GM23248 (cell line): ENCODE data around the gene RAB4B. TPM values are rescaled to one million over a fixed set of nuclear protein-coding genes. Genes with fewer than 3 reads are reported as not detected.

Experiments
- DNase-seq: peaks from one replicate; pipeline ENCODE4 v3.0.0-alpha.2; 2015
- H2AFZ ChIP-seq: fragments of 200-600 bp; sonication (generic); 2 replicates; pipeline ENCODE4 v1.6.1; 2016; ENCODE audit warnings: antibody characterized with exemption
- H3F3A ChIP-seq: fragments of 200-600 bp; sonication (generic); 2 replicates; pipeline ENCODE4 v1.6.1; 2016; ENCODE audit warnings: mild to moderate bottlenecking, antibody characterized with exemption, mixed run types; ENCODE audit not compliant: insufficient read depth
- H3K27ac ChIP-seq: fragments of 200-600 bp; sonication (generic); 2 replicates; pipeline ENCODE4 v1.5.1; 2016; ENCODE audit warnings: mild to moderate bottlenecking
- H3K27me3 ChIP-seq: fragments of 200-600 bp; sonication (generic); replicated peaks from 2 replicates; pipeline ENCODE4 v1.6.1; 2016; ENCODE audit warnings: mild to moderate bottlenecking; ENCODE audit not compliant: insufficient read depth
- H3K36me3 ChIP-seq: fragments of 200-600 bp; sonication (generic); 2 replicates; pipeline ENCODE4 v1.6.1; 2016; ENCODE audit warnings: low read depth, mild to moderate bottlenecking
- H3K4me1 ChIP-seq: fragments of 200-600 bp; sonication (generic); 2 replicates; pipeline ENCODE4 v1.6.1; 2016; ENCODE audit warnings: mild to moderate bottlenecking; ENCODE audit not compliant: insufficient read depth
- H3K4me2 ChIP-seq: fragments of 200-600 bp; sonication (generic); one replicate; pipeline ENCODE4 v1.6.1; 2016; ENCODE audit warnings: mild to moderate bottlenecking; ENCODE audit not compliant: unreplicated experiment
- H3K4me3 ChIP-seq: fragments of 200-600 bp; sonication (generic); 2 replicates; pipeline ENCODE4 v1.5.1; 2016; ENCODE audit warnings: mild to moderate bottlenecking
- H3K79me2 ChIP-seq: fragments of 200-600 bp; sonication (generic); 2 replicates; pipeline ENCODE4 v1.6.1; 2016; ENCODE audit warnings: mild to moderate bottlenecking; ENCODE audit not compliant: insufficient read depth
- H3K9ac ChIP-seq: fragments of 200-600 bp; sonication (generic); 2 replicates; pipeline ENCODE4 v1.6.1; 2016; ENCODE audit warnings: mild to moderate bottlenecking
- H3K9me2 ChIP-seq: fragments of 200-600 bp; sonication (generic); 2 replicates; pipeline ENCODE4 v1.6.1; 2016; ENCODE audit warnings: mixed run types, mild to moderate bottlenecking, moderate library complexity; ENCODE audit not compliant: insufficient read depth
- H3K9me3 ChIP-seq: fragments of 200-600 bp; sonication (generic); one replicate; pipeline ENCODE4 v1.6.1; 2017; ENCODE audit warnings: low read depth
- H4K20me1 ChIP-seq: fragments of 200-600 bp; sonication (generic); 2 replicates; pipeline ENCODE4 v1.6.0; 2016; ENCODE audit not compliant: insufficient read depth
- EZH2 ChIP-seq: fragments of 200-600 bp; sonication (generic); IDR thresholded peaks from 2 replicates; pipeline ENCODE4 v1.6.1; 2018; ENCODE audit warnings: antibody characterized with exemption, mild to moderate bottlenecking; ENCODE audit not compliant: insufficient read depth, poor library complexity, severe bottlenecking
- EZH2phosphoT487 ChIP-seq: fragments of 200-600 bp; sonication (generic); IDR thresholded peaks from 2 replicates; pipeline ENCODE4 v1.6.1; 2018; ENCODE audit warnings: antibody characterized with exemption, moderate library complexity, mild to moderate bottlenecking, low read depth; ENCODE audit not compliant: insufficient read depth
- WGBS, 2 experiments: methylation state at CpG; one replicate each; pipeline ENCODE4 v1.1.6; 2015 to 2017; ENCODE audit warnings: low lambda C conversion rate in 2 of 2, low coverage in 1 of 2; ENCODE audit errors: missing lambda C conversion rate in 2 of 2; 5-methylcytosine and 5-hydroxymethylcytosine counted together
- in situ Hi-C: fragments of 300-500 bp; cut with MboI; formaldehyde crosslinking; loops from 2 replicates; pipeline ENCODE4 v1.15.0; 2020
- polyA plus RNA-seq: library from polyadenylated mRNA; unstranded; fragments of >200 nt; fragmentation: Nextera tagmentation; extraction: Ambion mirVana; gene quantifications from 2 replicates; pipeline ENCODE4 v1.2.1, GENCODE V29; 2016
- total RNA-seq: library from RNA; depleted of rRNA; stranded (reverse); fragments of >200 nt; shearing (Covaris generic); gene quantifications from 2 replicates; pipeline ENCODE4 v1.2.3, GENCODE V29; 2014

Gene RAB4B
- total and polyA plus RNA-seq, 2 experiments from 2014 or later = 23.2 to 25.6 TPM

GRCh38 chr19:40739871-40740703 is 38.0 kb upstream of the RAB4B start:
- peak overlapping the region; percentile 84 for H3K9ac ChIP-seq
- DNase-seq = peak; percentile 69
- 34 to 41% methylated on average over 16 of the region's 16 CpGs for WGBS, 2 experiments
- no peaks in the 10 kb centered on the region; the same call in none of the 2 replicates for H3K36me3 ChIP-seq
- no peaks in the 10 kb centered on the region for H3K79me2 ChIP-seq
- H4K20me1 ChIP-seq = no peaks in the 10 kb centered on the region
- H3K27ac ChIP-seq = peak overlapping the region; percentile 96
- peaks cover 17% of the 10 kb centered on the region for H3K4me1 ChIP-seq
- no peak for TF ChIP-seq EZH2
- TF ChIP-seq EZH2phosphoT487 = no peak
- H3K9me3 ChIP-seq = no peaks in the 10 kb centered on the region
- no peak overlapping the region for H2AFZ ChIP-seq
- no peaks in the 10 kb centered on the region for H3K9me2 ChIP-seq
- no peak overlapping the region for H3K4me3 ChIP-seq
- peaks cover 31% of the 10 kb centered on the region for H3F3A ChIP-seq
- no peaks in the 10 kb centered on the region for H3K27me3 ChIP-seq
- H3K4me2 ChIP-seq = no peak overlapping the region
- in situ Hi-C loops = no loop called here

DNA sequence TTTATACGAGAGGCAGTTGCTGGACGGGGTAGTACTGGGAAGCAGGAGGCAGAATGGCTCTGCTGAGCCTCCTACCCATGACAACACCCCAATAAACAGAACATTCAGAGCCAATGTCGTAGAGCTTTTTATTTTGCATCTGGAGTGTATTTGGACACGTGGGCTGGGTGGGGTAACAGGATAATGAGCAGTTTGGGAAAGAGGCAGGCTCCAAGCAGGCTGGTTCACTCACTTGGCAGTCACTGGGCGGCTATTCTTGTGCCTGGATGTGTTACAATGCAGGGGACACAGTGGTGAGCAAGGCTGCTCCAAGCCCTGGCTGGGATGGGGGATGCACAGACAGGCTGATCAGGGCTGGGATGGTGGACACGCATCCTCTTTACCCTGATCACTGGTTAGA is 37.3 kb upstream of the RAB4B start:
- no peak for TF ChIP-seq EZH2phosphoT487
- WGBS, 2 experiments = 12 to 15% methylated on average over 6 of the region's 6 CpGs
- no peaks in the 10 kb centered on the region for H3K9me2 ChIP-seq
- no peak overlapping the region for H2AFZ ChIP-seq
- H3K27ac ChIP-seq = peak overlapping the region; percentile 96
- no peaks in the 10 kb centered on the region for H3K27me3 ChIP-seq
- no peaks in the 10 kb centered on the region for H4K20me1 ChIP-seq
- no peaks in the 10 kb centered on the region for H3K79me2 ChIP-seq
- no peaks in the 10 kb centered on the region; the same call in none of the 2 replicates for H3K36me3 ChIP-seq
- H3K4me2 ChIP-seq = no peak overlapping the region
- in situ Hi-C loops = no loop called here
- peaks cover 24% of the 10 kb centered on the region for H3K4me1 ChIP-seq
- peaks cover 37% of the 10 kb centered on the region for H3F3A ChIP-seq
- peak overlapping the region; percentile 84 for H3K9ac ChIP-seq
- peak; percentile 96 for DNase-seq
- no peaks in the 10 kb centered on the region for H3K9me3 ChIP-seq
- H3K4me3 ChIP-seq = no peak overlapping the region

DNA sequence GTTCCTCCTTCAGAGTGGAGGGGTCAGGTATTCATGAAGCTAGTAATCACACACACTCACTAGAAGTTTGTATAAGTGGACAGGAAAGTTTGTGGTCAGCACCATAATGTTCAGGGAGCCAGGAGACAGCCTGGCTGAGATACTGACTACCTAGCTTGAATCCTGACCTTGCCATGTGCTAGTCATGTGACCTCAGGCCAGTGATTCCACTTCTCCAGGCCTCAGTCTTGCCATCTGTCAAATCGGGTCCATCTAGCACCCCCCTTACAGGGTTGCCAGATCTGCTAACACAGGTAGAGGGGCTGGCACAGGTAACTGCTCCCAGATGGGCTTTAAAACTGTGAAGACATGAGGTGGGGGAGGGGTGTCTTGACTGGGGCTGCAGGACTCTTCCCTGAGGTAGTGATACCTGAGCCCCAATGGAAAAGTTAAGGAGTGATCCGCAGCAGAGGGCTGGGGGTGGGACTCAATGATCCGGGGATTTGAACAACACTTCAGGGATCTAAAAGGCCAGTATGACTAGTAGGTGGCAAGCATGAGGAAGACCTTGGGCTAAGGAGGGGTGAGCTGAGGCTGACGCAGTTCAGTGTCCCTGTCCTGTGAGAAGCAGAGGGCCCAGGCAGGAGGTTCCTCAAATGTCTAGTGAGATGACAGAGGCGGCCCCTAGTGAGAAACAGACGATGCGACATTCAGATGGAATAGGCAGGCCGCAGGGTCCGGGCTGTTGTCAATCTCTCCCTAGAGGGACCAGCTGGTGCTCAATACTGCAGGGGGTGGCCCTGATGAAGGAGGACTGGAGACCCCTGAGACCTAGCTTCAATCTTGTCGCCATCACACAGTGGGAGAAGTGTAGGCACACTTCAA is 36.3 kb upstream of the RAB4B start:
- 80 to 83% methylated on average over 9 to 10 of the region's 10 CpGs for WGBS, 2 experiments
- Histone ChIP-seq H3K27me3 (no peaks in the 10 kb centered on the region), H3K4me3 (no peak overlapping the region), H3K79me2 (no peaks in the 10 kb centered on the region), H4K20me1 (no peaks in the 10 kb centered on the region), H3K9me3 (no peaks in the 10 kb centered on the region), H3K9ac (peak overlapping the region; percentile 84), H3K36me3 (no peaks in the 10 kb centered on the region), H3K27ac (peak overlapping the region; percentile 96), H3K4me1 (peaks cover 27% of the 10 kb centered on the region), H3F3A (peaks cover 39% of the 10 kb centered on the region), H3K9me2 (no peaks in the 10 kb centered on the region), H2AFZ (no peak overlapping the region), H3K4me2 (no peak overlapping the region)
- no peak for DNase-seq
- TF ChIP-seq EZH2phosphoT487 (no peak), EZH2 (no peak)
- in situ Hi-C loops = no loop called here

DNA sequence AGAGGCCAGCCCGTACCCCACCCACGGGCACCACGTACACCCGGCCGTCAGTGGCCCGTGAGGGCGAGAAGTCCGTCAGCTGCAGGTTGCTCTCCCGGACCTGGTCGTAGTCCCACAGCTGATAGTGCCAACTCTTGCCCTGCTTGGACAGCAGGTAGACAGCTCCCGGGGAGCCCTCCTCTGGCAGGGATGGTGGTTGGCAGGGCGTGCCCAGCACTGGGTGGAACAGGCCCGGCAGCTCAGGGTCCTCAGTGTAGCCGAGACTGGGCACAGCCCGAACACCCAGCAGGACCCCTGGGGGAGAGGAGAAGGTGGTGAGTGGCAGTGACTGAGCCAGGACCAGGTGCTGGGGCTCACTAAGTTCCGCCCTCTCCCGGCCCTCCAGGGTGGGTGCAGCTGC is 35.6 kb upstream of the RAB4B start:
- H3K9me2 ChIP-seq = no peaks in the 10 kb centered on the region
- H3K9me3 ChIP-seq = no peaks in the 10 kb centered on the region
- no peaks in the 10 kb centered on the region for H4K20me1 ChIP-seq
- TF ChIP-seq EZH2phosphoT487 (no peak), EZH2 (no peak)
- no peak for DNase-seq
- H3K79me2 ChIP-seq = no peaks in the 10 kb centered on the region
- H3K27me3 ChIP-seq = no peaks in the 10 kb centered on the region
- no peaks in the 10 kb centered on the region for H3K36me3 ChIP-seq
- in situ Hi-C loops = no loop called here
- no peak overlapping the region for H2AFZ ChIP-seq
- WGBS, 2 experiments = 95 to 96% methylated on average over 8 to 16 of the region's 17 CpGs
- H3K4me3 ChIP-seq = no peak overlapping the region
- peaks cover 27% of the 10 kb centered on the region for H3K4me1 ChIP-seq
- H3K27ac ChIP-seq = no peak overlapping the region
- peaks cover 38% of the 10 kb centered on the region for H3F3A ChIP-seq
- no peak overlapping the region for H3K9ac ChIP-seq
- no peak overlapping the region for H3K4me2 ChIP-seq
